GM12864 (cell line): ENCODE results near the gene TMIGD2.
"Not testable (repeated sequence)": the region's sequence is repeated elsewhere in the genome, so short reads cannot be mapped to it uniquely, and the experiment has no call there.

Source experiments
- DNase-seq: peaks from one replicate; pipeline ENCODE4 v3.0.0-alpha.2; 2011; ENCODE audit warnings: low read depth
- H3K4me3 ChIP-seq: 2 replicates; pipeline ENCODE4 v1.5.1; 2011; ENCODE audit warnings: mild to moderate bottlenecking, low read depth, low read length, control low read depth
- CTCF ChIP-seq: IDR thresholded peaks from 2 replicates; pipeline ENCODE4 v1.5.1; 2011; ENCODE audit warnings: low read depth, mild to moderate bottlenecking, moderate library complexity, low read length, control low read depth, inconsistent platforms; ENCODE audit errors: missing control alignments

TMIGD2 gene

GRCh38 chr19:4277191-4277696, 24.9 kb downstream of the TMIGD2 start:
- no peak for DNase-seq
- H3K4me3 ChIP-seq = no peak overlapping the region
- no peak for TF ChIP-seq CTCF

GRCh38 chr19:4274321-4274686, 27.9 kb downstream of the TMIGD2 start:
- DNase-seq, H3K4me3 ChIP-seq: not testable (repeated sequence)

- DNase-seq = no peak
- no peak overlapping the region for H3K4me3 ChIP-seq
- TF ChIP-seq CTCF = no peak
Measured at GRCh38 chr19:4272894-4273293, 29.3 kb downstream of the TMIGD2 start.

GRCh38 chr19:4268816-4269430, 33.3 kb downstream of the TMIGD2 start:
- no peak for TF ChIP-seq CTCF
- H3K4me3 ChIP-seq = no peak overlapping the region
- no peak for DNase-seq

GRCh38 chr19:4267901-4268815, 34.0 kb downstream of the TMIGD2 start:
- TF ChIP-seq CTCF = no peak

GRCh38 chr19:4267101-4267900, 34.9 kb downstream of the TMIGD2 start:
- peak; percentile 67 for TF ChIP-seq CTCF
- no peak overlapping the region for H3K4me3 ChIP-seq
- no peak for DNase-seq

More at GRCh38 chr19:4267901-4268815, 34.0 kb downstream of the TMIGD2 start:
- DNase-seq = no peak
- H3K4me3 ChIP-seq = no peak overlapping the region
